C4-2B (cell line): ENCODE results near the gene LLPH.

Experiments
- ZFX ChIP-seq: fragments of 450-650 bp; IDR thresholded peaks from 2 replicates; pipeline ENCODE4 v1.6.1; 2017
- TF ChIP-seq, protein P1 (sequence below): fragments of 450-650 bp; conservative IDR thresholded peaks from 2 replicates; pipeline ENCODE4 v1.5.1; 2017; ENCODE audit warnings: mild to moderate bottlenecking

DNA sequence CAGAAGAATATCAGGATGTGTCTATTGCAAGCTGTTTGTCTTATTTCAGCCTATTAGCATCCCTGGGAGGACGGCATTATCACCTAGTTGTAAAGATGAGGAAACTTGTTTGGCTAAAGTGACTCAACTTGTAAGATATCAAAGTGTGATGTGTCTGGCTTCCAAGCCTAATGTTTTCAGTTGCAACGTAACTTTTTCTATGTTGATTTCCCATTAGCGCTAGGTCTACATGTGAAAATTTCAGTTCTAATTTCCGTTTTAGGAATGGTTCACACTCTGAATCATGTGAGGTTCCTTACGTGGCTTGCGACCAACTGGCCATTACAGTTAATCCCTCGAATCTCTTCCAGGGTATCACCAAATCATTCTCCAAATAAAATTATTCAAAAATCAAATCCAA, 58.0 kb downstream of the LLPH start:
- TF ChIP-seq, protein P1, sequence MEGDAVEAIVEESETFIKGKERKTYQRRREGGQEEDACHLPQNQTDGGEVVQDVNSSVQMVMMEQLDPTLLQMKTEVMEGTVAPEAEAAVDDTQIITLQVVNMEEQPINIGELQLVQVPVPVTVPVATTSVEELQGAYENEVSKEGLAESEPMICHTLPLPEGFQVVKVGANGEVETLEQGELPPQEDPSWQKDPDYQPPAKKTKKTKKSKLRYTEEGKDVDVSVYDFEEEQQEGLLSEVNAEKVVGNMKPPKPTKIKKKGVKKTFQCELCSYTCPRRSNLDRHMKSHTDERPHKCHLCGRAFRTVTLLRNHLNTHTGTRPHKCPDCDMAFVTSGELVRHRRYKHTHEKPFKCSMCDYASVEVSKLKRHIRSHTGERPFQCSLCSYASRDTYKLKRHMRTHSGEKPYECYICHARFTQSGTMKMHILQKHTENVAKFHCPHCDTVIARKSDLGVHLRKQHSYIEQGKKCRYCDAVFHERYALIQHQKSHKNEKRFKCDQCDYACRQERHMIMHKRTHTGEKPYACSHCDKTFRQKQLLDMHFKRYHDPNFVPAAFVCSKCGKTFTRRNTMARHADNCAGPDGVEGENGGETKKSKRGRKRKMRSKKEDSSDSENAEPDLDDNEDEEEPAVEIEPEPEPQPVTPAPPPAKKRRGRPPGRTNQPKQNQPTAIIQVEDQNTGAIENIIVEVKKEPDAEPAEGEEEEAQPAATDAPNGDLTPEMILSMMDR, result no peak
- TF ChIP-seq ZFX, result no peak
